Activated B cell treated with CpG ODN at 0.5 μM for 24 hours (primary cell): ENCODE results near the gene RPS6KA5. TPM values are rescaled to one million over a fixed set of nuclear protein-coding genes. Genes with fewer than 3 reads are reported as not detected.

Experiments
- ATAC-seq: fragments of 200-7000 bp; cut with Tn5 transposase; one replicate; pipeline ENCODE4 v1.10.0; 2021; ENCODE audit warnings: low read depth, mild to moderate bottlenecking, moderate library complexity
- CTCF ChIA-PET: fragments of 350-600 bp; sonication (Branson Sonifier 250); formaldehyde crosslinking; loops from one replicate; lab custom pipeline; 2021; ENCODE audit warnings: antibody characterized with exemption; lab: Charles Lee
- POLR2A ChIA-PET: fragments of 350-600 bp; sonication (Branson Sonifier 250); formaldehyde crosslinking; loops from one replicate; lab custom pipeline; 2021; ENCODE audit warnings: antibody characterized with exemption; lab: Charles Lee
- DNase-seq: peaks from one replicate; pipeline ENCODE4 v3.0.0; 2022
- H3K27ac Mint-ChIP-seq: one replicate; pipeline ENCODE4 v1.8.0; 2020; ENCODE audit warnings: mixed read lengths
- H3K27me3 Mint-ChIP-seq: one replicate; pipeline ENCODE4 v1.8.0; 2021; ENCODE audit warnings: mixed read lengths
- H3K36me3 Mint-ChIP-seq: one replicate; pipeline ENCODE4 v1.8.0; 2021; ENCODE audit warnings: low read depth, mixed read lengths
- H3K4me1 Mint-ChIP-seq: one replicate; pipeline ENCODE4 v1.8.0; 2021; ENCODE audit warnings: mixed read lengths
- H3K4me3 Mint-ChIP-seq: one replicate; pipeline ENCODE4 v1.8.0; 2020; ENCODE audit warnings: mild to moderate bottlenecking, mixed read lengths
- H3K9me3 Mint-ChIP-seq: one replicate; pipeline ENCODE4 v1.8.0; 2020; ENCODE audit warnings: mixed read lengths
- intact Hi-C: fragments of 100-400 bp; cut with micrococcal nuclease; formaldehyde crosslinking; loops from one replicate; pipeline ENCODE4 v1.15.1; 2024
- total RNA-seq: library from RNA; stranded (reverse); gene quantifications from 2 replicates; pipeline ENCODE4 v1.2.3, GENCODE V29; 2022
- TF ChIP-seq, protein P1 (sequence below): fragments of 200-600 bp; IDR thresholded peaks from one replicate; pipeline ENCODE4 v1.8.0; 2022; ENCODE audit warnings: antibody characterized with exemption, mild to moderate bottlenecking

RPS6KA5 gene
- total RNA-seq, 1 donor from 2014 or later = 16.3 TPM

GRCh38 chr14:90814806-90815571 is 245.5 kb downstream of the RPS6KA5 start:
- no peak for DNase-seq
- no peaks in the 10 kb centered on the region for H3K4me1 Mint-ChIP-seq
- ChIA-PET CTCF (no interaction called here), POLR2A (interaction anchor here (0.5 kb wide), 1 partner anchor 1371 kb away, joined by 6 read pairs; no protein-coding TSS in a partner anchor)
- TF ChIP-seq, protein P1, sequence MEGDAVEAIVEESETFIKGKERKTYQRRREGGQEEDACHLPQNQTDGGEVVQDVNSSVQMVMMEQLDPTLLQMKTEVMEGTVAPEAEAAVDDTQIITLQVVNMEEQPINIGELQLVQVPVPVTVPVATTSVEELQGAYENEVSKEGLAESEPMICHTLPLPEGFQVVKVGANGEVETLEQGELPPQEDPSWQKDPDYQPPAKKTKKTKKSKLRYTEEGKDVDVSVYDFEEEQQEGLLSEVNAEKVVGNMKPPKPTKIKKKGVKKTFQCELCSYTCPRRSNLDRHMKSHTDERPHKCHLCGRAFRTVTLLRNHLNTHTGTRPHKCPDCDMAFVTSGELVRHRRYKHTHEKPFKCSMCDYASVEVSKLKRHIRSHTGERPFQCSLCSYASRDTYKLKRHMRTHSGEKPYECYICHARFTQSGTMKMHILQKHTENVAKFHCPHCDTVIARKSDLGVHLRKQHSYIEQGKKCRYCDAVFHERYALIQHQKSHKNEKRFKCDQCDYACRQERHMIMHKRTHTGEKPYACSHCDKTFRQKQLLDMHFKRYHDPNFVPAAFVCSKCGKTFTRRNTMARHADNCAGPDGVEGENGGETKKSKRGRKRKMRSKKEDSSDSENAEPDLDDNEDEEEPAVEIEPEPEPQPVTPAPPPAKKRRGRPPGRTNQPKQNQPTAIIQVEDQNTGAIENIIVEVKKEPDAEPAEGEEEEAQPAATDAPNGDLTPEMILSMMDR = no peak
- intact Hi-C loops = loop anchor here (2.0 kb wide), 1 partner anchor 56 kb away; no protein-coding TSS in a partner anchor
- ATAC-seq = no peak
- H3K4me3 Mint-ChIP-seq = peak overlapping the region; percentile 69
- H3K27ac Mint-ChIP-seq = no peak overlapping the region
- no peaks in the 10 kb centered on the region for H3K36me3 Mint-ChIP-seq
- no peaks in the 10 kb centered on the region for H3K9me3 Mint-ChIP-seq
- peaks cover 11% of the 10 kb centered on the region for H3K27me3 Mint-ChIP-seq

- ChIA-PET CTCF (no interaction called here), POLR2A (interaction anchor here (0.6 kb wide), 1 partner anchor 25 kb away, joined by 3 read pairs; no protein-coding TSS in a partner anchor)
- TF ChIP-seq, protein P1 = no peak
- H3K27ac Mint-ChIP-seq = no peak overlapping the region
- ATAC-seq (no peak), DNase-seq (no peak)
- no peak overlapping the region for H3K4me3 Mint-ChIP-seq
- intact Hi-C loops = no loop called here
- H3K9me3 Mint-ChIP-seq = no peaks in the 10 kb centered on the region
- H3K4me1 Mint-ChIP-seq = no peaks in the 10 kb centered on the region
- H3K36me3 Mint-ChIP-seq = no peaks in the 10 kb centered on the region
- H3K27me3 Mint-ChIP-seq = peaks cover 11% of the 10 kb centered on the region
Measured at GRCh38 chr14:90813442-90813841, 247.0 kb downstream of the RPS6KA5 start.

- no peaks in the 10 kb centered on the region for H3K9me3 Mint-ChIP-seq
- H3K36me3 Mint-ChIP-seq = no peaks in the 10 kb centered on the region
- no peak for DNase-seq
- H3K27ac Mint-ChIP-seq = no peak overlapping the region
- TF ChIP-seq, protein P1 = no peak
- no peaks in the 10 kb centered on the region for H3K4me1 Mint-ChIP-seq
- peaks cover 4% of the 10 kb centered on the region for H3K27me3 Mint-ChIP-seq
- H3K4me3 Mint-ChIP-seq = no peak overlapping the region
- no peak for ATAC-seq
- CTCF ChIA-PET = no interaction called here
- intact Hi-C loops = no loop called here
- POLR2A ChIA-PET = no interaction called here
Measured at GRCh38 chr14:90812109-90812508, 248.3 kb downstream of the RPS6KA5 start.

DNA sequence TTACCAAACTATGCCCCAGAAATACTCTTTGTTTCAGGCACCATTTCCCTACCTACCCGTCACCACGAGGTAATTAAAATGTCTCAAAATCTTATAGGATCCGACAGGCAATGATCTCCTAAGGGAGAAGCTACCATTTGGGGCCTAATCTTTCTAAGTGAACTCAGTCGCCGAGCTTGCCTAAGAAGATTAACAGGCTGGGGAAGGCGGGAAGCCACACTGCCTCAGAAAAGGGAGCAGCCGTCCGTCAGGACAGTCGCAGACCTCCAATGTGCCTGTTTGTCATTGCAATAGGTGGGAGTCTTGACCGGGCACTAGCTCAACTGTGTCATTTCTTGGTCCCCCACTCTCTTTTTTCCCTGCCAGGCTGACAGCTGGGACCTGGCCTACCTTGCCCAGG is 248.8 kb downstream of the RPS6KA5 start:
- no peaks in the 10 kb centered on the region for H3K4me1 Mint-ChIP-seq
- CTCF ChIA-PET = no interaction called here
- no peak overlapping the region for H3K4me3 Mint-ChIP-seq
- no peaks in the 10 kb centered on the region for H3K36me3 Mint-ChIP-seq
- DNase-seq (no peak), ATAC-seq (no peak)
- intact Hi-C loops = no loop called here
- H3K27me3 Mint-ChIP-seq = peaks cover 4% of the 10 kb centered on the region
- TF ChIP-seq, protein P1 = no peak
- H3K9me3 Mint-ChIP-seq = no peaks in the 10 kb centered on the region
- POLR2A ChIA-PET = interaction anchor here (0.6 kb wide), 1 partner anchor 175 kb away, joined by 3 read pairs; no protein-coding TSS in a partner anchor
- no peak overlapping the region for H3K27ac Mint-ChIP-seq

DNA sequence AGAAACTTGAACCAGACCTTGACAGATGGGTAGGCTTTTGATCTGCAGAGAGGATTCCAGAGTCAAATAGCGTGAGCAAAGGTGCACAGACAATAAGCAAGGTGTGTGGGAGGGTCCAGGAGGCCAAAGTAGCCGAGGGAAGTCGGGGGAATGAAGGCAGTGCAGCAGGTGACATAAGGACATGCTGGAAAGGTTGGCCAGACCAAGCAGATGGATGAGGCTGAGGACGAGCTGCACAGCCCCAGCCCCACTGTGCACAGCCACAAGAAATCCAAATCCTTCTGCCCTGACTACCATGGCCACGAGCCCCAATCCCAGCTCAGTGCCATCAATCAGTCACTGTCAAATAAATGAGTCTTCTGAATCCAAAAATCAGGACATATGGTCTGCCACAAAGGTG is 249.6 kb downstream of the RPS6KA5 start:
- Mint-ChIP-seq H3K27me3 (peaks cover 4% of the 10 kb centered on the region), H3K4me3 (no peak overlapping the region), H3K27ac (no peak overlapping the region), H3K9me3 (no peaks in the 10 kb centered on the region), H3K4me1 (no peaks in the 10 kb centered on the region), H3K36me3 (no peaks in the 10 kb centered on the region)
- POLR2A ChIA-PET = no interaction called here
- CTCF ChIA-PET = no interaction called here
- TF ChIP-seq, protein P1 = no peak
- intact Hi-C loops = no loop called here
- no peak for ATAC-seq
- no peak for DNase-seq
